ENCODE measurements around the gene ROPN1.
"Not testable (repeated sequence)": the region's sequence is repeated elsewhere in the genome, so short reads cannot be mapped to it uniquely, and the experiment has no call there.

Gene ROPN1

GRCh38 chr3:123991730-123992588 lies at the start of gene ROPN1:
Gene ROPN1 (minus strand): TSS chr3:123992124. CDS start chr3:123980481, 11,643 bp downstream.
- DNase-seq = not testable (repeated sequence)

- DNase-seq = no peak
Measured at GRCh38 chr3:124041553-124041952, 49.6 kb upstream of the ROPN1 start.

- no peak for DNase-seq
Measured at GRCh38 chr3:124037326-124037725, 45.4 kb upstream of the ROPN1 start.

- DNase-seq = not testable (repeated sequence)
Measured at GRCh38 chr3:124036214-124036613, 44.3 kb upstream of the ROPN1 start.

- DNase-seq = no peak
Measured at GRCh38 chr3:124035463-124036121, 43.7 kb upstream of the ROPN1 start.

GRCh38 chr3:124034844-124035152 lies 42.9 kb upstream of the ROPN1 start:
- DNase-seq = no peak

- no peak for DNase-seq
Measured at GRCh38 chr3:124034016-124034843, 42.3 kb upstream of the ROPN1 start.

GRCh38 chr3:124033360-124034015 lies 41.6 kb upstream of the ROPN1 start, which contains the start of gene KALRN:
Gene KALRN (plus strand): TSS chr3:124033369.
- DNase-seq = no peak

GRCh38 chr3:124032881-124033359 lies 41.0 kb upstream of the ROPN1 start:
- DNase-seq = peak; percentile 21

- DNase-seq = no peak
Measured at GRCh38 chr3:124032311-124032880, 40.5 kb upstream of the ROPN1 start.

- no peak for DNase-seq
Measured at GRCh38 chr3:124026516-124026915, 34.6 kb upstream of the ROPN1 start.

- DNase-seq = not testable (repeated sequence)
Measured at GRCh38 chr3:124023531-124023930, 31.6 kb upstream of the ROPN1 start.

- DNase-seq = no peak
Measured at GRCh38 chr3:124019291-124019690, 27.4 kb upstream of the ROPN1 start.

- DNase-seq = not testable (repeated sequence)
Measured at GRCh38 chr3:124017502-124017901, 25.6 kb upstream of the ROPN1 start.

GRCh38 chr3:124016483-124016882 lies 24.6 kb upstream of the ROPN1 start:
- not testable (repeated sequence) for DNase-seq

- DNase-seq = no peak
Measured at GRCh38 chr3:124014366-124014942, 22.5 kb upstream of the ROPN1 start.

- DNase-seq = not testable (repeated sequence)
Measured at GRCh38 chr3:124008321-124008720, 16.4 kb upstream of the ROPN1 start.

- DNase-seq = no peak
Measured at GRCh38 chr3:124007186-124007585, 15.3 kb upstream of the ROPN1 start.

- not testable (repeated sequence) for DNase-seq
Measured at GRCh38 chr3:124002405-124003079, 10.6 kb upstream of the ROPN1 start.

GRCh38 chr3:124001366-124001765 lies 9.4 kb upstream of the ROPN1 start:
- not testable (repeated sequence) for DNase-seq

GRCh38 chr3:123997543-123997942 lies 5.6 kb upstream of the ROPN1 start:
- DNase-seq = no peak

All from activated CD4-positive, alpha-beta T cell treated with anti-CD3 and anti-CD28 coated beads for 1 hour (primary cell).